HL-60 (cell line): ENCODE measurements around the gene SMIM13.

Source experiments
- GABPA ChIP-seq: IDR thresholded peaks from 2 replicates; pipeline ENCODE4 v1.6.1; 2012; ENCODE audit warnings: low read depth
- POLR2AphosphoS5 ChIP-seq: IDR thresholded peaks from 2 replicates; pipeline ENCODE4 v1.6.1; 2012; ENCODE audit warnings: low read depth
- TF ChIP-seq, protein P1 (sequence below): IDR thresholded peaks from one replicate; pipeline ENCODE4 v1.5.1; 2011; ENCODE audit warnings: low read length, control low read depth, inconsistent platforms; ENCODE audit not compliant: insufficient read depth
- TF ChIP-seq, protein P2 (sequence below): IDR thresholded peaks from 2 replicates; pipeline ENCODE4 v1.6.1; 2012; ENCODE audit warnings: low read depth; ENCODE audit not compliant: insufficient replicate concordance

DNA sequence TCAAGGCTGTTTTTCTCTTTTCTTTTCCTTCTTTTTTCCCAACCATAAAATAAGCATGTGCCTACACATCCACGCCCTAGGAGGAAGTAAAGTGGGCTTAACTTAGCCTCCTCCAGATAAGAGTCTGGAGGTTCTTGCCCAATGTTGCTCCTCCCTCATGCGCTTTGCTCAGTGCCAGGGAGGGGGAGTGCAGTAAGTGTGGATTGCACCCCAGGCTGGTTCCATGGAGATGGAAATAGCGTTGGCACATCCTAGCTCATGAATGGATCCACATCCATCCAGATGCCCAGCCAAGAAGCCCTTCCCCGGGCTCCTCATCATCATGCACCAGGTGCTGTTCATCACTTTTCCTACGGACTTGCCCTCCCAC, 80.6 kb downstream of the SMIM13 start:
- TF ChIP-seq, protein P1, sequence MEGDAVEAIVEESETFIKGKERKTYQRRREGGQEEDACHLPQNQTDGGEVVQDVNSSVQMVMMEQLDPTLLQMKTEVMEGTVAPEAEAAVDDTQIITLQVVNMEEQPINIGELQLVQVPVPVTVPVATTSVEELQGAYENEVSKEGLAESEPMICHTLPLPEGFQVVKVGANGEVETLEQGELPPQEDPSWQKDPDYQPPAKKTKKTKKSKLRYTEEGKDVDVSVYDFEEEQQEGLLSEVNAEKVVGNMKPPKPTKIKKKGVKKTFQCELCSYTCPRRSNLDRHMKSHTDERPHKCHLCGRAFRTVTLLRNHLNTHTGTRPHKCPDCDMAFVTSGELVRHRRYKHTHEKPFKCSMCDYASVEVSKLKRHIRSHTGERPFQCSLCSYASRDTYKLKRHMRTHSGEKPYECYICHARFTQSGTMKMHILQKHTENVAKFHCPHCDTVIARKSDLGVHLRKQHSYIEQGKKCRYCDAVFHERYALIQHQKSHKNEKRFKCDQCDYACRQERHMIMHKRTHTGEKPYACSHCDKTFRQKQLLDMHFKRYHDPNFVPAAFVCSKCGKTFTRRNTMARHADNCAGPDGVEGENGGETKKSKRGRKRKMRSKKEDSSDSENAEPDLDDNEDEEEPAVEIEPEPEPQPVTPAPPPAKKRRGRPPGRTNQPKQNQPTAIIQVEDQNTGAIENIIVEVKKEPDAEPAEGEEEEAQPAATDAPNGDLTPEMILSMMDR = no peak
- TF ChIP-seq GABPA (no peak), POLR2AphosphoS5 (no peak)
- TF ChIP-seq, protein P2, sequence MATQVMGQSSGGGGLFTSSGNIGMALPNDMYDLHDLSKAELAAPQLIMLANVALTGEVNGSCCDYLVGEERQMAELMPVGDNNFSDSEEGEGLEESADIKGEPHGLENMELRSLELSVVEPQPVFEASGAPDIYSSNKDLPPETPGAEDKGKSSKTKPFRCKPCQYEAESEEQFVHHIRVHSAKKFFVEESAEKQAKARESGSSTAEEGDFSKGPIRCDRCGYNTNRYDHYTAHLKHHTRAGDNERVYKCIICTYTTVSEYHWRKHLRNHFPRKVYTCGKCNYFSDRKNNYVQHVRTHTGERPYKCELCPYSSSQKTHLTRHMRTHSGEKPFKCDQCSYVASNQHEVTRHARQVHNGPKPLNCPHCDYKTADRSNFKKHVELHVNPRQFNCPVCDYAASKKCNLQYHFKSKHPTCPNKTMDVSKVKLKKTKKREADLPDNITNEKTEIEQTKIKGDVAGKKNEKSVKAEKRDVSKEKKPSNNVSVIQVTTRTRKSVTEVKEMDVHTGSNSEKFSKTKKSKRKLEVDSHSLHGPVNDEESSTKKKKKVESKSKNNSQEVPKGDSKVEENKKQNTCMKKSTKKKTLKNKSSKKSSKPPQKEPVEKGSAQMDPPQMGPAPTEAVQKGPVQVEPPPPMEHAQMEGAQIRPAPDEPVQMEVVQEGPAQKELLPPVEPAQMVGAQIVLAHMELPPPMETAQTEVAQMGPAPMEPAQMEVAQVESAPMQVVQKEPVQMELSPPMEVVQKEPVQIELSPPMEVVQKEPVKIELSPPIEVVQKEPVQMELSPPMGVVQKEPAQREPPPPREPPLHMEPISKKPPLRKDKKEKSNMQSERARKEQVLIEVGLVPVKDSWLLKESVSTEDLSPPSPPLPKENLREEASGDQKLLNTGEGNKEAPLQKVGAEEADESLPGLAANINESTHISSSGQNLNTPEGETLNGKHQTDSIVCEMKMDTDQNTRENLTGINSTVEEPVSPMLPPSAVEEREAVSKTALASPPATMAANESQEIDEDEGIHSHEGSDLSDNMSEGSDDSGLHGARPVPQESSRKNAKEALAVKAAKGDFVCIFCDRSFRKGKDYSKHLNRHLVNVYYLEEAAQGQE = no peak
